NCI-H82 treated with DMSO at 0.1 percent for 48 hours (cell line): ENCODE measurements around the gene PSG3.
"Not testable (repeated sequence)": the region's sequence is repeated elsewhere in the genome, so short reads cannot be mapped to it uniquely, and the experiment has no call there.

Experiments used
- DNase-seq: peaks from one replicate; lab custom pipeline; 2025; ENCODE audit not compliant: unreplicated experiment; lab: John Stamatoyannopoulos, UW

PSG3 gene

GRCh38 chr19:42740381-42740780, at the start of gene PSG3:
TSS of gene PSG3 (minus strand) at chr19:42740481. CDS start at chr19:42740384, 97 bp downstream.
- DNase-seq: not testable (repeated sequence)

- DNase-seq: not testable (repeated sequence)
These were observed 48.5 kb upstream of the PSG3 start for GRCh38 chr19:42788766-42789165.

- DNase-seq: not testable (repeated sequence)
These were observed 47.5 kb upstream of the PSG3 start for GRCh38 chr19:42787766-42788165.

GRCh38 chr19:42776750-42777612, 36.7 kb upstream of the PSG3 start:
- not testable (repeated sequence) for DNase-seq

- not testable (repeated sequence) for DNase-seq
These were observed 34.4 kb upstream of the PSG3 start for GRCh38 chr19:42774510-42775158.

- DNase-seq: not testable (repeated sequence)
These were observed 27.0 kb upstream of the PSG3 start for GRCh38 chr19:42767319-42767718.

- not testable (repeated sequence) for DNase-seq
These were observed 26.6 kb upstream of the PSG3 start for GRCh38 chr19:42766871-42767270.

GRCh38 chr19:42764836-42765235, 24.6 kb upstream of the PSG3 start:
- DNase-seq: no peak

GRCh38 chr19:42762789-42763188, 22.5 kb upstream of the PSG3 start:
- no peak for DNase-seq

- not testable (repeated sequence) for DNase-seq
These were observed 21.6 kb upstream of the PSG3 start for GRCh38 chr19:42761924-42762295.

- DNase-seq: not testable (repeated sequence)
These were observed 21.0 kb upstream of the PSG3 start for GRCh38 chr19:42760954-42761923.

GRCh38 chr19:42758667-42759066, 18.4 kb upstream of the PSG3 start:
- DNase-seq: not testable (repeated sequence)

GRCh38 chr19:42752246-42752645, 12.0 kb upstream of the PSG3 start:
- DNase-seq: not testable (repeated sequence)

- not testable (repeated sequence) for DNase-seq
These were observed 1.7 kb upstream of the PSG3 start for GRCh38 chr19:42741726-42742607.

- DNase-seq: not testable (repeated sequence)
These were observed 2.7 kb downstream of the PSG3 start for GRCh38 chr19:42737581-42738011.

- not testable (repeated sequence) for DNase-seq
These were observed 11.9 kb downstream of the PSG3 start for GRCh38 chr19:42728341-42728740.

GRCh38 chr19:42714000-42714399, 26.3 kb downstream of the PSG3 start:
- not testable (repeated sequence) for DNase-seq

- not testable (repeated sequence) for DNase-seq
These were observed 27.5 kb downstream of the PSG3 start for GRCh38 chr19:42712753-42713152.

- DNase-seq: not testable (repeated sequence)
These were observed 29.3 kb downstream of the PSG3 start for GRCh38 chr19:42710986-42711385.

GRCh38 chr19:42697884-42698283, 42.4 kb downstream of the PSG3 start:
- DNase-seq: no peak
